ENCODE data around the gene STXBP3. TPM values are rescaled to one million over a fixed set of nuclear protein-coding genes. Genes with fewer than 3 reads are reported as not detected.

The STXBP3 gene
- total and polyA plus RNA-seq, 2 of the 8 experiments (the other 6 are each of a cell fraction or from before 2014, with no cell fraction given) = 6.0 to 38.5 TPM

- no peak overlapping the region for H4K91ac ChIP-seq (replicated peaks; ENCODE audit: insufficient read length, low read length)
- H3K79me2 ChIP-seq (ENCODE audit: control insufficient read depth in 1 of 2, insufficient read depth in 2 of 2, low read length in 2 of 2) = no peaks in the 10 kb centered on the region
- H3K27me3 ChIP-seq (replicated peaks in 1 of 4; ENCODE audit: control insufficient read depth in 3 of 4, extremely low read depth in 1 of 4, insufficient read depth in 3 of 4, low read length in 3 of 4) = no peaks in the 10 kb centered on the region
- WGBS, 2 experiments (ENCODE audit: extremely low coverage in 1 of 2, insufficient coverage in 1 of 2, insufficient read length in 1 of 2, insufficient replicate concordance in 2 of 2, low coverage in 1 of 2, low lambda C conversion rate in 2 of 2, missing lambda C conversion rate in 1 of 2) = 80% methylated on average over 3 of the region's 3 CpGs; no CpG with 5 or more reads in 1 of the 2 experiments
- H3K56ac ChIP-seq (replicated peaks; ENCODE audit: insufficient read length, low read depth, low read length) = no peak overlapping the region
- 0 out of 2 replicates have a peak overlapping the region, but pooled peaks have one; percentile 16 for H2AFZ ChIP-seq (ENCODE audit: low read length)
- H2BK15ac ChIP-seq (ENCODE audit: low read length) = no peak overlapping the region
- no peak overlapping the region for H3K4ac ChIP-seq (replicated peaks; ENCODE audit: insufficient read length, low read depth, low read length)
- no peak overlapping the region for H3K9ac ChIP-seq (replicated peaks in 1 of 4; ENCODE audit: extremely low read depth in 1 of 4, low read depth in 3 of 4, low read length in 3 of 4)
- DNase-seq (ENCODE audit: low read depth in 1 of 2, low spot score in 2 of 2) (no peak), FAIRE-seq (no peak)
- no peak overlapping the region for H3K4me2 ChIP-seq (ENCODE audit: insufficient read depth in 1 of 2, low read depth in 2 of 2, low read length in 2 of 2)
- no peak overlapping the region for H4K5ac ChIP-seq (ENCODE audit: insufficient read length, low read depth, low read length)
- H2BK5ac ChIP-seq (ENCODE audit: low read depth, low read length) = no peak overlapping the region
- H3K18ac ChIP-seq (ENCODE audit: extremely low read depth, low read length) = no peak overlapping the region
- ChIA-PET POLR2A (ENCODE audit: partially characterized antibody) (no interaction called here), CTCF (ENCODE audit: partially characterized antibody) (no interaction called here)
- no peak overlapping the region for H2BK12ac ChIP-seq (ENCODE audit: low read depth, low read length)
- H2AK5ac ChIP-seq (ENCODE audit: low read depth, low read length) = no peak overlapping the region
- no peaks in the 10 kb centered on the region for H3K79me1 ChIP-seq (ENCODE audit: low read depth, low read length)
- H2BK120ac ChIP-seq (replicated peaks; ENCODE audit: low read depth, low read length) = no peak overlapping the region
- H3K36me3 ChIP-seq (ENCODE audit: control insufficient read depth in 2 of 4, insufficient read depth in 4 of 4, low read length in 3 of 4) = no peaks in the 10 kb centered on the region
- H3K4me1 ChIP-seq (replicated peaks in 1 of 4; ENCODE audit: control insufficient read depth in 3 of 4, insufficient read depth in 4 of 4, low read length in 3 of 4) = no peaks in the 10 kb centered on the region
- no peak overlapping the region for H3K27ac ChIP-seq (ENCODE audit: low read depth, low read length)
- no peak overlapping the region for H4K8ac ChIP-seq (ENCODE audit: extremely low read depth, insufficient read depth, low read length)
- H3K23ac ChIP-seq (ENCODE audit: insufficient read length) = no peak overlapping the region
- no peak overlapping the region for H3K14ac ChIP-seq (ENCODE audit: insufficient read length)
- no peaks in the 10 kb centered on the region for H4K20me1 ChIP-seq (replicated peaks in 1 of 2; ENCODE audit: control insufficient read depth in 1 of 2, insufficient read depth in 2 of 2, low read length in 2 of 2)
- H3K9me3 ChIP-seq (ENCODE audit: insufficient read depth in 2 of 2, low read depth in 1 of 2, low read length in 1 of 2) = no peaks in the 10 kb centered on the region
- no peaks in the 10 kb centered on the region for H3K23me2 ChIP-seq (ENCODE audit: low read depth, low read length)
- H3K4me3 ChIP-seq (ENCODE audit: extremely low read depth in 1 of 4, insufficient read depth in 2 of 4, low read depth in 3 of 4, low read length in 4 of 4) = no peak overlapping the region
- H2BK20ac ChIP-seq (ENCODE audit: low read length) = no peak overlapping the region
- no peak for TF ChIP-seq SP1 (IDR thresholded peaks at IDR 0.05; ENCODE audit: low read depth, low read length)
- TF ChIP-seq YY1 (IDR thresholded peaks at IDR 0.05; ENCODE audit: low read depth, low read length) = no peak
- TF ChIP-seq TAF1 (IDR thresholded peaks at IDR 0.05; ENCODE audit: low read depth, low read length) = no peak
- no peak for TF ChIP-seq RNF2 (IDR thresholded peaks at IDR 0.05; ENCODE audit: borderline replicate concordance, low read depth, low read length, missing control alignments, poor library complexity, severe bottlenecking)
- no peak for TF ChIP-seq FOSL1 (IDR thresholded peaks at IDR 0.05; ENCODE audit: insufficient read depth, low read depth, low read length)
- no peak for TF ChIP-seq JUN (IDR thresholded peaks at IDR 0.05; ENCODE audit: low read depth, low read length)
- no peak for TF ChIP-seq HDAC2 (IDR thresholded peaks at IDR 0.05; ENCODE audit: borderline replicate concordance in 1 of 2, low read depth in 2 of 2, low read length in 2 of 2)
- TF ChIP-seq POLR2A (IDR thresholded peaks at IDR 0.05; ENCODE audit: control extremely low read depth in 1 of 2, low read depth in 2 of 2, low read length in 2 of 2) = no peak
- TF ChIP-seq RAD21 (IDR thresholded peaks at IDR 0.05 in 1 of 2, conservative IDR thresholded peaks at IDR 0.05 in 1 of 2; ENCODE audit: low read depth in 2 of 2, low read length in 2 of 2) = no peak
- TF ChIP-seq BCL11A (IDR thresholded peaks at IDR 0.05; ENCODE audit: low read depth in 2 of 2, low read length in 2 of 2) = no peak
- no peak for TF ChIP-seq EGR1 (IDR thresholded peaks at IDR 0.05; ENCODE audit: borderline replicate concordance, low read depth, low read length)
- TF ChIP-seq MAFK (IDR thresholded peaks at IDR 0.05; ENCODE audit: low read depth, low read length) = no peak
- no peak for TF ChIP-seq JUND (IDR thresholded peaks at IDR 0.05; ENCODE audit: low read length)
These were observed 107.9 kb downstream of the STXBP3 start for GRCh38 chr1:108854221-108855019.
